SU-DHL-6 (cell line): ENCODE results near the gene F2.

ENCODE experiments used
- EZH2phosphoT487 ChIP-seq: fragments of 200-600 bp; sonication (generic), shearing (Covaris generic); conservative IDR thresholded peaks from 2 replicates; pipeline ENCODE4 v1.6.1; 2018; ENCODE audit warnings: mild to moderate bottlenecking, antibody characterized with exemption, low read length, moderate library complexity, mixed read lengths
- TF ChIP-seq, protein P1 (sequence below): fragments of 200-600 bp; sonication (generic); IDR thresholded peaks from one replicate; pipeline ENCODE4 v1.5.1; 2017; ENCODE audit warnings: antibody characterized with exemption, mild to moderate bottlenecking, low read length, moderate library complexity; ENCODE audit not compliant: insufficient read depth, poor library complexity, severe bottlenecking

DNA sequence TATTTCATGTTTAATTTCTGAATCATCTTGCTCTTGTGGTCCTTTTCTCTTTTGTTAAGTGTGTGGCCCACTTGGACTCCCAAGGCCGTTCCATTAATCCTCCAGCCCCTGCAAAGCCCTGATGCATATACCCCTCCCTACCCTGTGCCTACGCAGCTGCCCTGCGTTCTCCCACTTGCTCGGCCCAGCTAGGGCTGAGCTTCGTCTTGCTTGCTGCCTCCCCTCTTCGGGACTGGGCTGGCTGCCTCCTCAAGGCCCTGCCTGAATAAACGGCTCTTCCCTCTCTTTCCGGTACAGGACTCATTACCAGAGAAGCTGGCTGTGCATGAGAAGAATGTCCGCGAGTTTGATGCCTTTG, 47.1 kb upstream of the F2 start:
- TF ChIP-seq, protein P1, sequence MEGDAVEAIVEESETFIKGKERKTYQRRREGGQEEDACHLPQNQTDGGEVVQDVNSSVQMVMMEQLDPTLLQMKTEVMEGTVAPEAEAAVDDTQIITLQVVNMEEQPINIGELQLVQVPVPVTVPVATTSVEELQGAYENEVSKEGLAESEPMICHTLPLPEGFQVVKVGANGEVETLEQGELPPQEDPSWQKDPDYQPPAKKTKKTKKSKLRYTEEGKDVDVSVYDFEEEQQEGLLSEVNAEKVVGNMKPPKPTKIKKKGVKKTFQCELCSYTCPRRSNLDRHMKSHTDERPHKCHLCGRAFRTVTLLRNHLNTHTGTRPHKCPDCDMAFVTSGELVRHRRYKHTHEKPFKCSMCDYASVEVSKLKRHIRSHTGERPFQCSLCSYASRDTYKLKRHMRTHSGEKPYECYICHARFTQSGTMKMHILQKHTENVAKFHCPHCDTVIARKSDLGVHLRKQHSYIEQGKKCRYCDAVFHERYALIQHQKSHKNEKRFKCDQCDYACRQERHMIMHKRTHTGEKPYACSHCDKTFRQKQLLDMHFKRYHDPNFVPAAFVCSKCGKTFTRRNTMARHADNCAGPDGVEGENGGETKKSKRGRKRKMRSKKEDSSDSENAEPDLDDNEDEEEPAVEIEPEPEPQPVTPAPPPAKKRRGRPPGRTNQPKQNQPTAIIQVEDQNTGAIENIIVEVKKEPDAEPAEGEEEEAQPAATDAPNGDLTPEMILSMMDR = no peak
- no peak for TF ChIP-seq EZH2phosphoT487
